Liver (tissue), 9 donors: ENCODE results near the gene STAMBPL1. TPM values are rescaled to one million over a fixed set of nuclear protein-coding genes. Genes with fewer than 3 reads are reported as not detected.

Experiments
- DNase-seq: peaks from one replicate; pipeline ENCODE4 v3.0.0-alpha.2; 2017; ENCODE audit warnings: low spot score
- H3K27ac ChIP-seq, 2 donors: one replicate each; pipeline ENCODE4 v1.7.0; 2013; ENCODE audit warnings: inconsistent platforms in 2 of 2, low read length in 2 of 2, control low read depth in 1 of 2, low read depth in 1 of 2, mild to moderate bottlenecking in 1 of 2
- H3K27me3 ChIP-seq, 4 donors: one replicate each; pipeline versions ENCODE4 v1.6.1 to v1.7.0; 2013; ENCODE audit warnings: low read length in 3 of 4, inconsistent platforms in 1 of 4, mild to moderate bottlenecking in 1 of 4, moderate library complexity in 1 of 4; ENCODE audit not compliant: control insufficient read depth in 4 of 4, insufficient read depth in 4 of 4
- H3K36me3 ChIP-seq, 4 donors: one replicate each; pipeline versions ENCODE4 v1.6.1 to v1.7.0; 2013; ENCODE audit warnings: low read length in 3 of 4, mild to moderate bottlenecking in 3 of 4, low read depth in 1 of 4, moderate library complexity in 1 of 4; ENCODE audit not compliant: control insufficient read depth in 4 of 4, insufficient read depth in 3 of 4
- H3K4me1 ChIP-seq, 4 donors: one replicate each; pipeline versions ENCODE4 v1.6.1 to v1.7.0; 2013; ENCODE audit warnings: low read length in 3 of 4, mild to moderate bottlenecking in 3 of 4, moderate library complexity in 1 of 4; ENCODE audit not compliant: control insufficient read depth in 4 of 4, insufficient read depth in 4 of 4
- H3K4me3 ChIP-seq, 3 donors: one replicate each; pipeline versions ENCODE4 v1.6.1 to v1.7.0; 2013; ENCODE audit warnings: low read length in 3 of 3, control low read depth in 1 of 3, low read depth in 1 of 3, mild to moderate bottlenecking in 1 of 3
- H3K9ac ChIP-seq, 2 donors: one replicate each; pipeline ENCODE4 v1.7.0; 2013; ENCODE audit warnings: low read length in 2 of 2, mild to moderate bottlenecking in 2 of 2, moderate library complexity in 2 of 2, control low read depth in 1 of 2, low read depth in 1 of 2
- H3K9me3 ChIP-seq, 4 donors: one replicate each; pipeline versions ENCODE4 v1.6.1 to v1.7.0; 2013; ENCODE audit warnings: low read length in 3 of 4; ENCODE audit not compliant: control insufficient read depth in 4 of 4
- CTCF ChIP-seq: fragments of 150-350 bp; IDR thresholded peaks from 2 replicates; pipeline ENCODE4 v1.5.1; 2017; ENCODE audit warnings: improper control_type of control experiment, low read depth, low read length; ENCODE audit not compliant: missing input control
- EGR1 ChIP-seq, 2 donors: IDR thresholded peaks; 2 replicates each; pipeline ENCODE4 v1.6.1; 2016 to 2018; ENCODE audit warnings: antibody characterized with exemption in 2 of 2, low read depth in 2 of 2
- HNF4G ChIP-seq: IDR thresholded peaks from 2 replicates; pipeline ENCODE4 v1.6.1; 2016; ENCODE audit warnings: antibody characterized with exemption
- MAX ChIP-seq: IDR thresholded peaks from 2 replicates; pipeline ENCODE4 v1.6.1; 2016; ENCODE audit warnings: antibody characterized with exemption
- WGBS: extraction: QIAGEN DNeasy Blood & Tissue Kit; methylation state at CpG from one replicate; pipeline ENCODE4 v1.1.7; 2013; 5-methylcytosine and 5-hydroxymethylcytosine counted together
- polyA plus RNA-seq, 2 donors: library from polyadenylated mRNA; stranded (reverse) in 1 of 2; unstranded in 1 of 2; fragments of 200-250 nt in 1 of 2; fragments of >200 nt in 1 of 2; fragmentation: Nextera tagmentation in 1 of 2; extraction: Ambion mirVana in 1 of 2; gene quantifications; one replicate each; pipeline versions ENCODE4 v1.2.1 to v1.2.3, GENCODE V29; 2013 to 2015
- total RNA-seq, 2 donors: library from RNA; depleted of rRNA; stranded (reverse); fragments of >200 nt; gene quantifications; one replicate each; pipeline ENCODE4 v1.2.3, GENCODE V29; 2014
- donor health status: healthy.
- donor health status: healthy.
- donor health status: healthy.
- donor health status: healthy.
- donor health status: healthy.

STAMBPL1 gene
- total and polyA plus RNA-seq, 4 donors = 1.3 to 8.0 (median 3.7) TPM

- Histone ChIP-seq H3K27ac (no peak overlapping the region), H3K36me3 (no peaks in the 10 kb centered on the region), H3K27me3 (no peaks in the 10 kb centered on the region), H3K9me3 (no peaks in the 10 kb centered on the region), H3K4me3 (no peak overlapping the region), H3K9ac (no peak overlapping the region), H3K4me1 (peaks cover 2 to 21% (median 14%) of the 10 kb centered on the region in 4 donors)
- 37% methylated on average over 5 of the region's 5 CpGs for WGBS
- no peak for DNase-seq
- no peak for TF ChIP-seq EGR1 (IDR thresholded peaks at IDR 0.05; ENCODE audit: low read depth in 2 of 2)
- no peak for TF ChIP-seq CTCF
- no peak for TF ChIP-seq MAX
- no peak for TF ChIP-seq HNF4G
Measured at GRCh38 chr10:88971221-88972061, 91.4 kb downstream of the STAMBPL1 start.

Other genes with a start within 250 kb of the STAMBPL1 start
- not detected for gene LIPF, start 215.8 kb upstream of the STAMBPL1 start, total RNA-seq
- not detected for gene LIPF, start 215.8 kb upstream of the STAMBPL1 start, polyA plus RNA-seq
- not detected for gene LIPK, start 174.0 kb upstream of the STAMBPL1 start, total RNA-seq
- gene LIPK, start 174.0 kb upstream of the STAMBPL1 start, polyA plus RNA-seq = not detected
- gene LIPN, start 120.2 kb upstream of the STAMBPL1 start, total RNA-seq = under 1 TPM; 0.09 to 0.25 TPM
- under 1 TPM in 1 of 2 donors, not detected in 1; 0.07 TPM for gene LIPN, start 120.2 kb upstream of the STAMBPL1 start, polyA plus RNA-seq
- gene LIPM, start 77.5 kb upstream of the STAMBPL1 start, total RNA-seq = not detected
- not detected for gene LIPM, start 77.5 kb upstream of the STAMBPL1 start, polyA plus RNA-seq
- 1 to 10 TPM in 1 of 2 donors, under 1 TPM in 1; 0.42 to 1.0 TPM for gene ANKRD22, start 28.4 kb upstream of the STAMBPL1 start, total RNA-seq
- under 1 TPM; 0.38 to 0.43 TPM for gene ANKRD22, start 28.4 kb upstream of the STAMBPL1 start, polyA plus RNA-seq
- 100 to 1,000 TPM in 1 of 2 donors, 10 to 100 TPM in 1; 13.2 to 182 TPM for gene ACTA2, start 72.5 kb downstream of the STAMBPL1 start, total RNA-seq
- 100 to 1,000 TPM in 1 of 2 donors, 10 to 100 TPM in 1; 16.8 to 130 TPM for gene ACTA2, start 72.5 kb downstream of the STAMBPL1 start, polyA plus RNA-seq
- gene FAS, start 110.6 kb downstream of the STAMBPL1 start, total RNA-seq = 10 to 100 TPM in 1 of 2 donors, 1 to 10 TPM in 1; 2.2 to 13.2 TPM
- gene FAS, start 110.6 kb downstream of the STAMBPL1 start, polyA plus RNA-seq = 1 to 10 TPM; 5.6 to 6.2 TPM